Measurements from ENCODE around the gene PCYOX1L. TPM values are rescaled to one million over a fixed set of nuclear protein-coding genes. Genes with fewer than 3 reads are reported as not detected.

Gene PCYOX1L
- total and polyA plus RNA-seq, 3 experiments from 2014 or later = 11.9 to 23.3 (median 22.6) TPM

DNA sequence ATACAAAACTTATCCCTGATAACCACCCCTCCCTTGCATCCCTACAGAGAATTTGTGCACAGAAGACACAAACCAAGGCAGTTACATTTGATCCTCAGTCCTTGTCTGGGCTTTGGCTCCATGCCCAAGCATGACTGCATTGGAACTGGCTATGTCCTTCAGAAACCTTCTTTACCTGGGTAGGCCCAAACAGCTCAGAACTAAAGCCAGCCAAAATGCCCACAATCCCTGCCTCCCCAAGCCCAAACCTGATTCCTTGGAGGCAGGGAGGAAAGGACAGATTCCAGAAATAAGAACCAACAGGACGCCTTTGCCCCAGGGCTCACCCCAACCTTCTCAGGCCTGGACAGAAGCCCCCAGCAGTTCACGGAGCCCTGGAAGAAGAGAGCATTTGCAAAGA lies 13.0 kb downstream of the PCYOX1L start:
- Histone ChIP-seq H3K9me3 (ENCODE audit: low read length) (no peaks in the 10 kb centered on the region), H3K4me1 (ENCODE audit: insufficient read depth, low read length) (peaks cover 4% of the 10 kb centered on the region), H3K36me3 (ENCODE audit: insufficient read depth, low read length) (no peaks in the 10 kb centered on the region), H3K4me3 (ENCODE audit: low read length) (no peak overlapping the region), H3K27me3 (ENCODE audit: insufficient read depth, low read length, poor library complexity, severe bottlenecking) (no peaks in the 10 kb centered on the region), H3K27ac (ENCODE audit: low read depth, low read length) (no peak overlapping the region)
- Mint-ChIP-seq H3K9me3 (no peaks in the 10 kb centered on the region), H3K4me3 (no peak overlapping the region), H3K27ac (no peak overlapping the region), H3K4me1 (peaks cover 11 to 18% (median 16%) of the 10 kb centered on the region in 3 donors), H3K27me3 (no peaks in the 10 kb centered on the region), H3K36me3 (peaks cover 0 to 7% (median under 1%) of the 10 kb centered on the region in 3 donors)
- no peak for DNase-seq
- POLR2A ChIA-PET = interaction anchor here (1.2 kb wide), 1 partner anchor 19 kb away, joined by 3 read pairs; no protein-coding TSS in a partner anchor
- CTCF ChIA-PET = interaction anchor here (0.9 to 15.7 kb wide), 12 partner anchors 8 to 232 kb away, joined by 3 to 221 read pairs (median 6); partner anchors contain the start of genes GRPEL2 and PCYOX1L

DNA sequence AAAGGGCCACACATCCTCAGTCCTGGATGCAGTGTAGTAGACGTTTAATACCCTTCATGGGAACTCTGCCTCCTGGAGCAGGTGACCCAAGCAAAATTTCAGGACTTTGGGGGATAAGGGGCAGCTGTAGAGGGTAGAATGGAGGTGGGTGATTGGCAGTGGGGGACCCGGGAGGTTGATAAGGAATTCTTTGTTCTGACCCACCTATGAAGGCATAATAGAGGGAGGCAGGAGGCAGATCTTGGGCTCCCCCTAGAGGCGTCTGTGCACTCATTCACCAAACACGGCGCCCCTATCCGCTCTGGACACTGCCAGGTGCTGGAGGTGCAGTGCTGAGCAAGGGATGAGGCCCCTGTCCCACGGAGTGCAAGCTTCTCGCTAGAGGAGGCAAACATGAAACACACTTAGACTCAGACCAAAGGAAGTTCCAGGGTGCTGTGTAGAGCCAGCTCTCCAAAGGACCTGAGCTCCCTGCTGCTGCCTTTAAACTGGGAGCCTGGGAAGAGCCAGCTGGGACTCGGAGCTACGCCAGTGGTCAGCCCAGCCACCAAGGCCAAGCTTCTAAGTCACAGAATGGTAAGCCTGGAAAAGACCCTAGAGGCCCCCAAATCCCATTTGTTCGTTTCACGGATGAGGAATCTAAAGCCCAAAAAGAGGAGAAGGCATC lies 13.6 kb downstream of the PCYOX1L start:
- no peak overlapping the region for H3K27ac ChIP-seq (ENCODE audit: low read depth, low read length)
- Mint-ChIP-seq H3K27me3 (no peaks in the 10 kb centered on the region), H3K4me3 (no peak overlapping the region), H3K36me3 (peaks cover 0 to 5% (median 4%) of the 10 kb centered on the region in 3 donors), H3K27ac (no peak overlapping the region), H3K9me3 (no peaks in the 10 kb centered on the region), H3K4me1 (peaks cover 11 to 18% (median 16%) of the 10 kb centered on the region in 3 donors)
- no peaks in the 10 kb centered on the region for H3K36me3 ChIP-seq (ENCODE audit: insufficient read depth, low read length)
- no peaks in the 10 kb centered on the region for H3K27me3 ChIP-seq (ENCODE audit: insufficient read depth, low read length, poor library complexity, severe bottlenecking)
- peak; percentile 53 to 74 (median 57) for DNase-seq
- POLR2A ChIA-PET = interaction anchor here (1.2 kb wide), 1 partner anchor 20 kb away, joined by 3 read pairs; no protein-coding TSS in a partner anchor
- H3K9me3 ChIP-seq (ENCODE audit: low read length) = no peaks in the 10 kb centered on the region
- peaks cover 4% of the 10 kb centered on the region for H3K4me1 ChIP-seq (ENCODE audit: insufficient read depth, low read length)
- CTCF ChIA-PET = interaction anchor here (0.7 to 15.7 kb wide), 21 partner anchors 8 to 233 kb away, joined by 3 to 221 read pairs (median 5); partner anchors contain the start of genes GRPEL2 and PCYOX1L
- no peak overlapping the region for H3K4me3 ChIP-seq (ENCODE audit: low read length)

DNA sequence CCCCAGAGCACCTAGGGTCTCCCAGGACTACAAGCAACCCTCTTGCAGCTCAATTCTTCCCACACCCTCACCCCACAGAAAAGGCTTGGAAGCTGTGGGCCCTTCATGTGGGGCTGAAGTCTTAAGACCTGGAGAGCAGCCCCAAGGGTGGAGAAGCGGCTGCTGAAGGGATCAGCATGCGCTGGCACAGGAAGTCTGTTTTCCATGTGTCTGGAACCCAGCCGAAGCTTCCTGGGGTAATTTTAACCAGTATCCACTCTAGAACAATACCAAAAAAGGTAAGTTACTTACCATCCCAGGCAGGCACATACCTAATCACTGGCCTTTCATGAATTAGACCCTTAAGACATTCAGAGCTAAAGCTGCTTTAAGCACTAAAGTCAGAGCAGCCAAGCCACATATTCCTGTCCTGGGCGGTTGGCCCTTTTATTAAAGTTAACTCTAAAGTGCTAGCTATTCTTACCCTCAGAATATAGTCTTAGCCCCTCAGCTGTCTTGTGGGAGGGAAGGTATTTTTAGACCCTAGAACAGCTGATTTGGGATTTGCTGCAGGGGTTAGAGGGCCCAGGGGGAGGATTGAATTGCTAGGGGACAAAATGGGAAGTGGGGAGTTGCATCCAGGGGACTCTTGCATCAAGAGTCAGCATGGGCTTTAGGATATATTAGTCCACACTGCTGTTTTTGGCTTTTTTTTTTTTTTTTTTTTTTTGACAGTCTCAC lies 14.4 kb downstream of the PCYOX1L start:
- POLR2A ChIA-PET = no interaction called here

DNA sequence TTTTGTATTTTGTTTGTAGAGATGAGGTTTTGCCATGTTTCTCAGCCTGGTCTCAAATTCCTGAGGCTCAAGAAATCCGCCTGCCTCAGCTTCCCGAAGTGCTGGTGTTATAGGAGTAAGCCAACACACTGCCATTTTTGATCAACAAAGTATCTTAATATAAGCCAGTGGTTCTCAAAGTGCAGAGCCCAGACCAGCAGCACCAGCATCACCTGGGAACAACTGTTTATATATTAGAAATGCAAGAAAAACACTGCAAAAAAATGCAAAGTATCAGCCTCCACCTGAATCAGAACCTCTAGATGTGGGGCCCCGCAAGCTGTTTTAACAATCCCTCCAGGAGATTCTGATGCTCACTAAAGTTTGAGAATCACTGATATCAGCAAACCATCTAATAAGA lies 15.1 kb downstream of the PCYOX1L start:
- ChIA-PET POLR2A (interaction anchor here (1.1 kb wide), 1 partner anchor 15 kb away, joined by 3 read pairs; the partner anchor contains the start of gene PCYOX1L), CTCF (interaction anchor here (0.7 to 15.7 kb wide), 5 partner anchors 8 to 58 kb away, joined by 4 to 221 read pairs (median 25); partner anchors contain the start of gene PCYOX1L)
- H3K4me3 Mint-ChIP-seq = no peak overlapping the region
- Histone ChIP-seq H3K27ac (ENCODE audit: low read depth, low read length) (no peak overlapping the region), H3K4me3 (ENCODE audit: low read length) (no peak overlapping the region), H3K9me3 (ENCODE audit: low read length) (no peaks in the 10 kb centered on the region), H3K27me3 (ENCODE audit: insufficient read depth, low read length, poor library complexity, severe bottlenecking) (no peaks in the 10 kb centered on the region), H3K4me1 (ENCODE audit: insufficient read depth, low read length) (no peaks in the 10 kb centered on the region), H3K36me3 (ENCODE audit: insufficient read depth, low read length) (no peaks in the 10 kb centered on the region)
- H3K4me1 Mint-ChIP-seq = peaks cover 4 to 9% (median 8%) of the 10 kb centered on the region in 3 donors
- H3K36me3 Mint-ChIP-seq = peaks cover 0 to 4% (median 3%) of the 10 kb centered on the region in 3 donors
- peaks cover 0 to 3% of the 10 kb centered on the region in 2 donors for H3K27me3 Mint-ChIP-seq
- H3K27ac Mint-ChIP-seq = no peak overlapping the region
- no peak for DNase-seq
- H3K9me3 Mint-ChIP-seq = no peaks in the 10 kb centered on the region

More for the DNA sequence above, 14.4 kb downstream of the PCYOX1L start:
- H3K4me1 Mint-ChIP-seq = peaks cover 8 to 16% (median 12%) of the 10 kb centered on the region in 3 donors
- H3K27me3 Mint-ChIP-seq = peaks cover 0 to 3% of the 10 kb centered on the region in 2 donors
- CTCF ChIA-PET = interaction anchor here (0.7 to 15.7 kb wide), 20 partner anchors 9 to 233 kb away, joined by 3 to 221 read pairs (median 5); partner anchors contain the start of genes GRPEL2 and PCYOX1L
- Histone ChIP-seq H3K36me3 (ENCODE audit: insufficient read depth, low read length) (no peaks in the 10 kb centered on the region), H3K27me3 (ENCODE audit: insufficient read depth, low read length, poor library complexity, severe bottlenecking) (no peaks in the 10 kb centered on the region), H3K4me3 (ENCODE audit: low read length) (no peak overlapping the region), H3K27ac (ENCODE audit: low read depth, low read length) (no peak overlapping the region), H3K9me3 (ENCODE audit: low read length) (no peaks in the 10 kb centered on the region), H3K4me1 (ENCODE audit: insufficient read depth, low read length) (peaks cover 4% of the 10 kb centered on the region)
- H3K27ac Mint-ChIP-seq = no peak overlapping the region
- DNase-seq = no peak
- H3K9me3 Mint-ChIP-seq = no peaks in the 10 kb centered on the region
- H3K4me3 Mint-ChIP-seq = no peak overlapping the region
- H3K36me3 Mint-ChIP-seq = peaks cover 0 to 4% (median 4%) of the 10 kb centered on the region in 3 donors

DNA sequence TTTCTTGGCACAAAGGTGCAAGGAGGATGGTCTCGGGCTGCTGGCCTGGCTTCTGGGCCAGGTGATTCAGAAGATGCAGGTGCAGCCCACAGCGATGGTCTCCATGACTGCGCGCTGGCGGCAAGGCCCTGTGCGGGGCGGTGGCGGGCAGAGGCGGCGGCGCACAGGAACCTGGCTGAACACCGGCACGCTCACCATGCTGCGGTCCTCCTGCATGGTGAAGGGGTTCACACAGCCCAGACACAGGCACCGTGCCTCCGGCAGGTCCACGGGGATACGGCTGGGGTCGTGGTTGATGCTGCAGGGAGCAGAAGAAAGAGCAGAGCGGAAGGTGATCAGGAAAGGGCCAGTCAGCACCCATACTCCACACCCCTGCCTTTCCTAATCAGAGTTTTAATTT lies 16.5 kb downstream of the PCYOX1L start:
- peaks cover 0 to 4% (median 0%) of the 10 kb centered on the region in 3 donors for H3K36me3 Mint-ChIP-seq
- no peaks in the 10 kb centered on the region for H3K36me3 ChIP-seq (ENCODE audit: insufficient read depth, low read length)
- H3K27ac ChIP-seq (ENCODE audit: low read depth, low read length) = no peak overlapping the region
- H3K27me3 Mint-ChIP-seq = peaks cover 0 to 3% of the 10 kb centered on the region in 2 donors
- no peaks in the 10 kb centered on the region for H3K9me3 ChIP-seq (ENCODE audit: low read length)
- no peak overlapping the region for H3K4me3 Mint-ChIP-seq
- CTCF ChIA-PET = interaction anchor here (3.2 to 15.7 kb wide), 3 partner anchors 7 to 60 kb away, joined by 23 to 221 read pairs (median 25); no protein-coding TSS in a partner anchor
- POLR2A ChIA-PET = no interaction called here
- no peak overlapping the region for H3K4me3 ChIP-seq (ENCODE audit: low read length)
- no peaks in the 10 kb centered on the region for H3K27me3 ChIP-seq (ENCODE audit: insufficient read depth, low read length, poor library complexity, severe bottlenecking)
- H3K27ac Mint-ChIP-seq = no peak overlapping the region
- H3K9me3 Mint-ChIP-seq = no peaks in the 10 kb centered on the region
- no peak for DNase-seq
- peaks cover 2 to 4% (median 4%) of the 10 kb centered on the region in 3 donors for H3K4me1 Mint-ChIP-seq
- H3K4me1 ChIP-seq (ENCODE audit: insufficient read depth, low read length) = no peaks in the 10 kb centered on the region

DNA sequence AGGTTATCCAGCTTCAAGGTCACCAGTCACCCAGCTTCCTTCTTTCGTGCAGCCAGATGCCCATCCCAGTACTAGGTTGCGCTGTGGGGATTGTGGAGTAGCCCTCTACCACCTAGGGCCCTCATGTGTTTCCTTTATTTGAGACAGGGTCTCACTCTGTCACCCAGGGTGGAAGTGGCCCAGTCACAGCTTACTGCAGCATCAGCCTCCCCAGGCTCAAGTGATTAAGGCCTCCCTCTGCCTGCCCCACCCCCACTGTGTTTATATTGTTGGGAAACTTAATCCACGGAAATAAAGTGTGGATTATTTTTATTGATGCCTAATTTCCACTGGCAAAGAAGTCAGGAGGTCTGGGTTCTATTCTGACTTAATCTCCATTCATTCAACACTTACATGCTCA lies 17.0 kb downstream of the PCYOX1L start:
- H3K27ac ChIP-seq (ENCODE audit: low read depth, low read length) = no peak overlapping the region
- Mint-ChIP-seq H3K4me3 (no peak overlapping the region), H3K27ac (no peak overlapping the region), H3K9me3 (no peaks in the 10 kb centered on the region), H3K4me1 (peaks cover 2 to 4% (median 4%) of the 10 kb centered on the region in 3 donors), H3K27me3 (peaks cover 0 to 3% of the 10 kb centered on the region in 2 donors), H3K36me3 (peaks cover 0 to 4% (median 0%) of the 10 kb centered on the region in 3 donors)
- H3K36me3 ChIP-seq (ENCODE audit: insufficient read depth, low read length) = no peaks in the 10 kb centered on the region
- no peaks in the 10 kb centered on the region for H3K9me3 ChIP-seq (ENCODE audit: low read length)
- no peaks in the 10 kb centered on the region for H3K4me1 ChIP-seq (ENCODE audit: insufficient read depth, low read length)
- ChIA-PET POLR2A (no interaction called here), CTCF (interaction anchor here (1.6 to 15.7 kb wide), 2 partner anchors 8 to 60 kb away, joined by 4 to 221 read pairs; no protein-coding TSS in a partner anchor)
- H3K4me3 ChIP-seq (ENCODE audit: low read length) = no peak overlapping the region
- no peaks in the 10 kb centered on the region for H3K27me3 ChIP-seq (ENCODE audit: insufficient read depth, low read length, poor library complexity, severe bottlenecking)
- DNase-seq = no peak

DNA sequence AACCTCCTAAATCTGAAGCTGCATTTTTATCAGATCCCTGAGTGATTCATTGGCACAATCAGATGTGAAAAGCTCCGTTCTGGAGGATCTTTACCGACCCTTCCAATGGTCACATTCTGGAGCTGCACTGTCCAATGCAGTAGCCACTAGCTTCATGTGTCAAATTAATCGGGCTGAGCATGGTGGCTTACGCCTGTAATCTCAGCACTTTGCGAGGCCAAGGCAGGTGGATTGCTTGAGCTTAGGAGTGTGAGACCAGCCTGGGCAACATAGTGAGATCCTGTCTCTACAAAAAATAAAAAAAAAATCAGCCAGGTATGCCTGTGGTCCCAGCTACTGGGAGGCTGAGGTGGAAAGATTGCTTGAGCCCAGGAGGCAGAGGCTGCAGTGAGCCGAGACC lies 17.6 kb downstream of the PCYOX1L start:
- Histone ChIP-seq H3K4me1 (ENCODE audit: insufficient read depth, low read length) (no peaks in the 10 kb centered on the region), H3K4me3 (ENCODE audit: low read length) (no peak overlapping the region), H3K27me3 (ENCODE audit: insufficient read depth, low read length, poor library complexity, severe bottlenecking) (no peaks in the 10 kb centered on the region), H3K27ac (ENCODE audit: low read depth, low read length) (no peak overlapping the region), H3K36me3 (ENCODE audit: insufficient read depth, low read length) (no peaks in the 10 kb centered on the region), H3K9me3 (ENCODE audit: low read length) (no peaks in the 10 kb centered on the region)
- ChIA-PET POLR2A (no interaction called here), CTCF (interaction anchor here (1.0 to 15.7 kb wide), 3 partner anchors 8 to 61 kb away, joined by 3 to 221 read pairs (median 4); no protein-coding TSS in a partner anchor)
- Mint-ChIP-seq H3K4me1 (peaks cover 2 to 4% (median 4%) of the 10 kb centered on the region in 3 donors), H3K27ac (no peak overlapping the region), H3K27me3 (peaks cover 2 to 6% of the 10 kb centered on the region in 2 donors), H3K36me3 (peaks cover 0 to 4% (median 0%) of the 10 kb centered on the region in 3 donors), H3K4me3 (no peak overlapping the region), H3K9me3 (no peaks in the 10 kb centered on the region)
- DNase-seq = no peak

Measured in CD8-positive, alpha-beta memory T cell (primary cell).